Suppressor macrophage treated with lipopolysaccharide for 4 hours (primary cell): ENCODE data around the gene MTHFD2L.
A peak's percentile ranks its signal among the peaks of the same experiment; 100 is the strongest.
"Not testable (repeated sequence)": the region's sequence is repeated elsewhere in the genome, so short reads cannot be mapped to it uniquely, and the experiment has no call there.

Source experiments
- DNase-seq: peaks from one replicate; pipeline ENCODE4 v3.0.0-alpha.2; 2020

MTHFD2L gene

GRCh38 chr4:74157561-74158465, at the start of gene MTHFD2L:
MTHFD2L (plus strand) TSS chr4:74158118; CDS start chr4:74158139, 21 bp downstream.
- peak; percentile 94 for DNase-seq

GRCh38 chr4:74108457-74109115, 49.3 kb upstream of the MTHFD2L start:
- DNase-seq: no peak

- peak; percentile 96 for DNase-seq
Observed at GRCh38 chr4:74109116-74109869, 48.6 kb upstream of the MTHFD2L start.

- no peak for DNase-seq
Observed at GRCh38 chr4:74109870-74110605, 47.9 kb upstream of the MTHFD2L start.

- DNase-seq: no peak
Observed at GRCh38 chr4:74110670-74111069, 47.2 kb upstream of the MTHFD2L start.

GRCh38 chr4:74111306-74111975, 46.5 kb upstream of the MTHFD2L start:
- DNase-seq: no peak

GRCh38 chr4:74111990-74112389, 45.9 kb upstream of the MTHFD2L start:
- no peak for DNase-seq

GRCh38 chr4:74112399-74113105, 45.4 kb upstream of the MTHFD2L start:
- no peak for DNase-seq

GRCh38 chr4:74114234-74114633, 43.7 kb upstream of the MTHFD2L start:
- DNase-seq: peak; percentile 16

- DNase-seq: peak; percentile 92
Observed at GRCh38 chr4:74117024-74117534, 40.8 kb upstream of the MTHFD2L start.

GRCh38 chr4:74118600-74119338, 39.1 kb upstream of the MTHFD2L start:
- DNase-seq: no peak

GRCh38 chr4:74120086-74120485, 37.8 kb upstream of the MTHFD2L start:
- no peak for DNase-seq

- no peak for DNase-seq
Observed at GRCh38 chr4:74121643-74122579, 36.0 kb upstream of the MTHFD2L start.

GRCh38 chr4:74123065-74123728, 34.7 kb upstream of the MTHFD2L start:
- DNase-seq: no peak

- no peak for DNase-seq
Observed at GRCh38 chr4:74125029-74125428, 32.9 kb upstream of the MTHFD2L start.

- DNase-seq: no peak
Observed at GRCh38 chr4:74127745-74128144, 30.2 kb upstream of the MTHFD2L start.

- DNase-seq: not testable (repeated sequence)
Observed at GRCh38 chr4:74130843-74131242, 27.1 kb upstream of the MTHFD2L start.

GRCh38 chr4:74132188-74132587, 25.7 kb upstream of the MTHFD2L start:
- not testable (repeated sequence) for DNase-seq

GRCh38 chr4:74132944-74133343, 25.0 kb upstream of the MTHFD2L start:
- DNase-seq: no peak
